Measurements from ENCODE around the gene CLDN34.

GRCh38 chrX:10010686-10011085 lies 43.5 kb downstream of the CLDN34 start:
- TF ChIP-seq CTCF (IDR thresholded peaks at IDR 0.05) (no peak), POLR2A (IDR thresholded peaks at IDR 0.05) (no peak)

Data from gastroesophageal sphincter (tissue), 3 donors.